ENCODE data around the gene RMND1. TPM values are rescaled to one million over a fixed set of nuclear protein-coding genes. Genes with fewer than 3 reads are reported as not detected.

RMND1 gene
- 57.5 TPM for polyA plus RNA-seq (ENCODE audit: insufficient read length)
- long read RNA-seq, donor 1, partial matches to known transcripts: 19 of 25 reads
- long read RNA-seq, donor 1, other reads (novel, unspliced or antisense): 0 of 25 reads
- long read RNA-seq, donor 2, transcript RMND1-203 (12 exons, 2,003 nt): major isoform, 19 of 68 reads
- long read RNA-seq, donor 2, partial matches to known transcripts: 47 of 68 reads
- long read RNA-seq, donor 2, other reads (novel, unspliced or antisense): 0 of 68 reads
- long read RNA-seq, donor 3, partial matches to known transcripts: 9 of 20 reads
- long read RNA-seq, donor 3, other reads (novel, unspliced or antisense): 0 of 20 reads
- long read RNA-seq, donor 4: 0 reads
- long read RNA-seq, donor 5, transcript RMND1-203 (12 exons, 2,003 nt): major isoform, 14 of 61 reads
- long read RNA-seq, donor 5, partial matches to known transcripts: 43 of 61 reads
- long read RNA-seq, donor 5, other reads (novel, unspliced or antisense): 0 of 61 reads
- long read RNA-seq, donor 6, transcript RMND1-207 (2 exons, 915 nt): minor isoform, 6 of 42 reads
- long read RNA-seq, donor 6, transcript RMND1-203 (12 exons, 2,003 nt): major isoform, 9 of 42 reads
- long read RNA-seq, donor 6, partial matches to known transcripts: 26 of 42 reads
- long read RNA-seq, donor 6, other reads (novel, unspliced or antisense): 0 of 42 reads
- long read RNA-seq, donor 7, transcript RMND1-203 (12 exons, 2,003 nt): major isoform, 9 of 37 reads
- long read RNA-seq, donor 7, partial matches to known transcripts: 25 of 37 reads
- long read RNA-seq, donor 7, other reads (novel, unspliced or antisense): 0 of 37 reads
- long read RNA-seq, donor 8, transcript RMND1-203 (12 exons, 2,003 nt): major isoform, 9 of 13 reads
- long read RNA-seq, donor 8, partial matches to known transcripts: 0 of 13 reads
- long read RNA-seq, donor 8, other reads (novel, unspliced or antisense): 0 of 13 reads

DNA sequence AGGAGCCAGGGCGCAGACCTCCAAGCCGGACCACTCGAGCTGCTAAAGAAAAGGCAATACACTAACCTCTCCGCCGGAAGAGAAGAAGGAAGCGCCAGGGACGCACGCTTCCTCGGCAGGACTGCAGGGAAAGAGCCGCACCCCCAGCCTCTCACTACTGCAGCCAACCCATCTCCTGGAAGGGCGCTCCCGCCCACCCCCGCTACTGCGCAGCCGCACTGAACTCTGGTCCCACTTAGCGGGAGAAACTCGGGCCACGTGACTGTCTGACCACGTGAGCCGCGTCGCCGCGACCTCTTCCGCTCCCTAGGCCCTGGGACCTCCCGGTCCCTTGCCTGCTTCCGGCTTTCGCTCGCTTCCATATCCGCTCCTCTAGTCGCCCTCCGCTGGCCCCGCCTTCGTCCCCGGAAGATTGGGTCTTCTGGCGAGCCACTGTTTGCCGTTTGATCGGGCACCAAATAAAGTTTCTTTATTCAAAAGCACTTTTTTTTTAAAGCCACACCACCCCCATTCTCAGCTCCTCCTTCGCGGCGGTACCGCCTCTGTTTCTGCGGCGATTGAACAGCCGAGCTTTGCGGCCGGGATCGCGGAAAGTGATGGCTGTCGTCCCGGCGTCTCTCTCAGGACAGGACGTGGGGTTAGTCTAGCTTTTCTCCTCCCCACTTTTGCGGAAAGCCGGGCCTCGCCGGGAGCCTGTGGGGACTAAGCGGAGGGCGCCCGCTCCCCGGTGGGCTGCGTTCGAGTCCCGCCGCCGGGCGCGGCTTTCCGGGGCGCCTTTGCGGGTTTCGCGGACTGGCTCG lies at the start of gene RMND1:
RMND1 (minus strand) TSS at position 177 of the 800 bp plus-strand sequence. CDS start 6,315 bp downstream, outside the sequence.
- peak; percentile 100 for DNase-seq

GRCh38 chr6:151499551-151499950 lies 47.6 kb upstream of the RMND1 start:
- no peak for DNase-seq

DNA sequence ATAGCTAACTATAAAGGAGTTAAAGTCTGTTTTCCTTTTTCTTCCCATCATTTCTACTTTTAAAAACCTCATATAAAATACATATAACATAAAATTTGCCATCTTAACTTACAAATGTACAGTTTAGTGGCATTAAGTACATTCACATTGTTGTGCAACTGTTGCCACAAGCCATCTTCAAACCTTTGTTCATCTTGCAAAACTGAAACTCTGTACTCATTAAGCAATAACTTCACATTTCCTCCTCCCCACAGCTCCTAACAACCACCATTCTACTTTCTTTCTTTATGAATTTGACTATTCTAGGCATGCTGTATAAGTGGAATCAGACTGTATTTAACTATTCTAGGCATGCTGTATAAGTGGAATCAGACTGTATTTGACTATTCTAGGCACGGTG lies 46.4 kb upstream of the RMND1 start:
- DNase-seq: no peak

- DNase-seq: no peak
These were observed 46.0 kb upstream of the RMND1 start for GRCh38 chr6:151497905-151498304.

GRCh38 chr6:151495380-151495779 lies 43.5 kb upstream of the RMND1 start:
- DNase-seq: no peak

GRCh38 chr6:151494936-151495320 lies 43.0 kb upstream of the RMND1 start:
- DNase-seq: no peak

DNA sequence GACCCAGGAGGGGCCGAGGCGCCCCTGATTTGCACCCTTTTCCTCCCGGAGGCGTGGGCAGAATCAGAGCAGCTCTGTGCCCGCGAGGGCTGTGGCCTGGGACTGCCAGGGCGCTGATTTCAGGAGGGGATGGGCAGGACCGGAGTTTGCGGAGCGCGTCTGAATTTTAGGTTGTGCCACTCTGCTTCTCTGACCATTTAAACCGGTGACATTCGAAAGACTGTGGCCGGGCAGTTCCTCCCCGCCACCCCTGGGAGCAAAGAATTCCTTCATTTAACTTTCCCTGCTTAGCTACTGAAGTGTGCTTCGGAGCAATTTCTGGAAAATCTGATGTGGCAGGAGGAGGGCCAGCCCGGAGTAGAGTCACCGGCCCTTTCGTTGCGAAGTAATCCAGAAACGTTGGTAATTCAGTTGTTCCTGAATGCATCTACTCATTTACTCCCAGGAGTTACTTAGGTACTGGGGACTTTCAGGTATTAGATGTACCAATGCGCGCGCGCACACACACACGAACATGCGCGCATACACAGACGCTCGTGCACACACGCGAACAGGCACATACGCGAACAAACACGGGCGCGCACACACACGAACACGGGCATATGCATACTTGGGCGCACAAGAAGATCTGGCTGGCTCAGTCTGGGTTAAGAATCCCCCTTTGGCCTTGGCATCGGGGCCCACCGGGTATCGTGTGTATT lies 42.5 kb upstream of the RMND1 start:
- peak; percentile 61 for DNase-seq

- peak; percentile 61 for DNase-seq
These were observed 41.9 kb upstream of the RMND1 start, which contains the start of gene CCDC170 for GRCh38 chr6:151493804-151494234. Gene CCDC170, plus strand, starts transcription at chr6:151494017. Its CDS starts 112 bp downstream, at chr6:151494129.

GRCh38 chr6:151493161-151493803 lies 41.4 kb upstream of the RMND1 start:
- DNase-seq: no peak

DNA sequence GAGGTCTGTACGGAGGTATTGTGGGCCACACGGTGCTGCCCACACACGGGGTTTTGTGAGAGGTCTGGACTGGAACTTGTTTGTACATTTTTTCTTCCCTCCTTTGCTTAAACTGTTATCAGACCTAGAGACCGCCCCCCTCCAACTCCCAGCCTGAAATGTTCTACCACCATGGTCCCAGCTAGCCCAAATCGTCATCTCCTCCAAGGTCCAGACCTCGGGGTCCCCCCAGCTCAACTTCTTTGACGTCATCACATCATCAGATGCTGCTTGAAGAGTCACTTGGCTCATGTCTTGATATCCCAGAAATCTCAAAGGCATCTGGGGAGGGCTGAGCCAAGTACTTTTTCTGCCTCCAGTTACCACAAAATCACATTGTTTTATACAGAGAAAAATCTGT lies 39.1 kb upstream of the RMND1 start:
- no peak for DNase-seq

GRCh38 chr6:151488226-151488625 lies 36.3 kb upstream of the RMND1 start:
- no peak for DNase-seq

DNA sequence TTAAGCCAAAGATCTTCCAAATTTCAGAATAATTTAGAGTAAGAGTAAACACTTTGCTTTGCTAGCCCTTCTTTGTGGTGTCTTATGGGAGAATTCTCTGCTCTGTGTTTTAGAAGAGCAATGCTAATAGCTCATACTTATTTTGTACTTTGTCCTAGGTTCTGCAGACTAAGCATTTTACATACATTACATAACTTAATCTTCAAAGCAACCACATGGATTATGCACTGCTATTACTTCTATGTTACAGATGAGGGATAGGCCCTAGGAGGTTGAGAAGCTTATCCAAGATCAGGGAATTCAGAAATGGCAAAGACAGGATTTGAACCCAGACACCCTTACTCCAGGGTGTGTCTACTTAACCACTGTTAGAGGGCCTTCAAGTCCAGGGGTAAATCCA lies 32.1 kb upstream of the RMND1 start:
- no peak for DNase-seq

DNA sequence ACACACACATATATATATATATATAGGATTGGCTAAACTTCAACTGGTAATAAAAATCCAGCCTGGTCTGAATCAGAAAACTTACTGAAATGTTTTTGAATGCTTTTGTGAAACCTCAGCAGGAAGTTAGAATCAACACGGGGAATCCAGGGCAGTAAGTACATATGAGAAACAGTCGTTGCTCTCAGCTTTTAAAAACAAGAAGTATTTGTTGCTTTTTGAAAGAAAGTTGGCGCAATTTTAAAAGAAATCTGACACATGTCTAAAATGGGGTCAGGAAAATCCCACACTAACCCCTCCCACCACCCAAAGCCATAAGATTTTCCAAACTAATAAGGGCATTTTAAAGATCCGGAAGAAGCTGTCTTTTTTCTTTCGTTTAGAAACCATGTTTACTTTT lies 30.4 kb upstream of the RMND1 start:
- peak; percentile 42 for DNase-seq

DNA sequence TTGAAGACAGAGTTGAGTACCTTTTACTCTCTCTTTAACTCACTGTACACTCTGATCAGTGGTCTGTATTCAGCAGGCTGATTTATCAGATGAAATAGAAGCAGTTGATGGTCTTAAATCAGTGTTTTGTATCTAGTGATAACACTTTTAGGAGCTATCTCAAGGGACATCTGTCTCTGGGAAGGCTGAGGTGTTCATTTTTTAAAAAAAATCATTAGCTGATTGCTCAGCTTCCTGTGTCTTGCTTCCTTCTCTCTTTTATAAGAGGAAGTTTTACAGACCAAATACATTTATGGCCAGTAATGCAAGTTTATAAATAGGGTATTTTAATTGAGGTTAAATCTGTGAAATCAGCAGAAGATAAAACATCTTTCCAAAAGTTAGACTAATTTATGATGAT lies 29.9 kb upstream of the RMND1 start:
- DNase-seq: no peak

DNA sequence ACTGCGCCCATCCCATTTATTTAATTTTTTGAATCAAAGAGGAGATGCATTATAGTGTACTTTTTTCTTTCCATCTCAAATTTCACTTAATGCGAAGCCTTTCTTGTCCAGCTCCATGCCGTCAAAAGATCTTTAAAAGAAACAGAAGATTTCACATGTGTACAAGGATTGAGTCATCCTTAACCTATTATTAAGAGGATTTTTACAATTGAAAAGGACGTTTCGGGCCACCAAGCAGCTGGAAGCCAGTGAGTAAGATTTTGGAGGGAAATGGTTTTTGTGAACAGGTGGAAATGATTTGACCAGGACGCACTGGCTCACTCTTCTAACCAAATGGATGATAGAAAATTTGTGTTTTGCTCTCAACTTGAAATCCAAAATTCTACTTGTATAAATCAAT lies 26.7 kb upstream of the RMND1 start:
- DNase-seq: no peak

GRCh38 chr6:151477726-151478125 lies 25.8 kb upstream of the RMND1 start:
- no peak for DNase-seq

GRCh38 chr6:151475653-151476523 lies 24.0 kb upstream of the RMND1 start:
- no peak for DNase-seq

DNA sequence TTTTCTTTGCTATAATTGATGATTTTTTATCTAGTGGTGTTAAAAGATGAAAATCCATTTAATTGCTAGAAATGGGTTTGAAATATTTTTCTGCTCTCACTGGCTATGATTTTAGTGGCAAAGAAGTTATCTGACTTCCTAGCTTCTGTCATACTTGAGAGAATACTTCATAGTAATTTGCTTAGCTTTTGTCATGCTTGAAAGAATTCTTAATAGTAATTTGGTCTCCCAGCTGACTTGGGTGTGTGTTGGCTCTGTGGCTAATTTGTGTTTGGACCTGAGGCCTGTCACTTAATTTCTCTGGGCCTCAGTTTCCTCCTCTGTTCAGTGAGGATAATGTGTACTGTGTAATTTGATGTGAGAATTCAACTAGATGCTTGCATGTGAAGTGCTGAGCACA lies 12.8 kb upstream of the RMND1 start:
- no peak for DNase-seq

DNA sequence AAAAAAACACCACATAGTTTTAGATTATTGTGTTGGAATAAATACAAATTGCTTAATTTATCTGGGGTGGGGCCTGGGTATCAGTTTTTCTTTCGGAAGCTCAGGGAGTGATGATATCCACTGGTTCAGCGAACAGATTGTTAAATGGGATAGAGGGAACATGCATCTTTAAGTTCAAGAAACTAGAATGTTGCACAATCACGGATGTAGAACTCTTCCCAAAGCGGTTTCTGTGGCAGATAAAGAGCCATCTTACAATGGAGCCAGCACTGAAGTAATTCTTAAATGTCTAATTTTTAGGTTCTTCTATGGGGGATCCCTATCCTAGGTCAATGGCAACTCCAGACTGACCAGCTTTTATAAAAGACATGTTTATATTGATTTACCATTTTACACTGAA lies 9.7 kb upstream of the RMND1 start:
- DNase-seq: no peak
